ENCODE measurements around the gene SYNPO.

The SYNPO gene

GRCh38 chr5:150624334-150625163 is 15.9 kb upstream of the SYNPO start:
- no peak for DNase-seq (ENCODE audit: low read depth, low spot score)

DNA sequence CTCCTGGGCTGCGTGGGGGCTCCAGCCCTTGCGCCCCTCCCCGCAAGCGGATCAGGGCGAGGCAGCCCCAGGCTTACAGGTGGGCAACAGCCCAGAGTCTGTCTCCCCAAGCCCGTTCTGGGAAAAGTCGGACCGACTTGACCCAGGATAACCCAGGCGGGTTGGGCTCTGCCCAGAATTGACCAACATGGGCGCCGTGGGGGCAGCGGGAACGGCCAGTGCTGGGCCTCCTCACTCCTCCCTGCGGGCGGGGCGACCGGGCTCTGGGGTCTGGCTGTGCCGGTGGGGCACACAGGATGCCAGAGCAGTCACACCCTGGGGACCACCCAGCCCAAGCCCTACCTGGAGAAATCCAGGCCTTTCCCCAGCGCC is 15.3 kb upstream of the SYNPO start:
- no peak for DNase-seq (ENCODE audit: low read depth, low spot score)

DNA sequence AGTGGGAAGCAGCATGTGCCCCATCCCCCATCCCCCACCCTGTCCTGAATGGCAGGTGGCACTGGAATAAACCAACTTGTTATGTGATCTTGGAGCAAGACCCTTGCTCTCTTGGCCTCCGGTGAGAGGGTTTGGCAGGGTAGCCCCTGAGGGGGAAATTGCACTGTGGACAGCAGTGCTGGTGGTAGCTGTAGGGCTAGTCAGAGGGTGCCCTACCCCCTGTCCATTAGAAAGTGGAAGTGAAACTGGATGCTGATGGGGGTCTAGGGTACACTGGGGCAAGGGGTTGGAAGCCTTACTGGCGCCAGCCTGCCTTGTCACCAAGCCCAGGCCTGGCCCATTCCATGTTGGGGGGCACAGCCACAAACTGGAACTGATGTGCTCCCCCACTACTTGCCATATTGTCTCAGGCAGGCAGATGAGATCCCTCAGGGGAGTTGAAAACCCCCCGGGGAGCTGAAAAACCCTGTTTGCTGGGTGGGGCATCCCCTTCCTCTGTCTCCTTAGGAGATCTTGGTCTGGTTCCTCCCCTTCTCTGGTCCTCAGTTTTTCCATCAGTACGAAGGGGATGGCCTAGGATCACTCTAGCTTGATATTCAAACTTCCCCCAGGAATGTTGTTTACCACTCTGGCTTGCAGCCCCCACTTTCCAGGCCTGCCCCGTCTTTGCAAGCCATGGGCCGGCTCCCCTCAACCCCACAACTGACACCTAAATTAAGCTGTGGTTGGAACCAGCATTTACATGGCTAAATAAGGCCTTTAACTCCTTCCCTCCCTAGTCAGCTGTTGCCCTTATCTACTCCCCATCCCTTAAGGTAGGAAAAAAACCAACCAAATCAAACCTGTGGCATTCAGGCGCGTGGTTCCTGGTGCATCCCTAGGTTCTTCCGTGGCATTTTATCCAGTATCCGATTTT is 14.4 kb upstream of the SYNPO start:
- DNase-seq (ENCODE audit: low read depth, low spot score), result no peak

GRCh38 chr5:150626853-150627276 is 13.6 kb upstream of the SYNPO start:
- DNase-seq (ENCODE audit: low read depth, low spot score), result no peak

DNA sequence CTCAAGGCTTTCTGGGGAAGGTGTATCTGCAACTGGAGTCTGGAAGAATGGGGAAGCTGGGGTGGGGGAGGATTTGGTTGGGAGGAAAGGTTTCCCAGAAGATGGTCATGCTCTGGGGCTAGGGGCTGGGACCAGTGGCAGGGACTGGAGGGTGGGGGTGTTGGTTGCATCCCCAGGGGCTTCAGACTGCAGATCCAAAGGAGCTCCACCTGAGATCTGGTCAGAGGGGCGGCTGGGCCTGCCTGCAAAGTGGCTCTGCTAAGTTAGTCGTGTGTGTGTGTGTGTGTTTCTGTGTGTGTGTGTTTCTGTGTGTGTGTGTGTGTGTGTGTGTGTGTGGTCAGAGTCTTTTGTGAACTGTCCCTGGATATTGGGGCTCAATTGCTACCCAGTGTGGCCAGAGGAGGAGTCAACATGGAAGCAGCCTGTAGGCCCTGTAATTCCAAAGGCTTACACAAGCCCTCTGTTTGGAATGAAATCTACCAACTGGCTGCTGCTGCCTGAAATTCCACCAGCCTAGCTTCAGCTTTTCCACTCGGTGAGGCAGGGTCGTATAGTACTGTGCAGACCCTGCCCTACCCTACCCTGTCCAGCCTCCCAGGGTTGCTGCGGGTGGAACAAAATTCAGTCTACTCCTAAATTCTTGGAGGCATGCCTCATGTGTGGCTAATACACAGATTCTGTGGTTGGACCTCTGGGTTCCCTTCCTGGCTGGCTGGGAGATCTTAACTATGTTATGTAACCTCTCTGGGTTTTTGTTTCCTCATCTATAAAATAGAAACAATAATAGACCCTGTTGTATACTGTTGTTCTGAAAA is 12.5 kb upstream of the SYNPO start:
- no peak for DNase-seq (ENCODE audit: low read depth, low spot score)

GRCh38 chr5:150628936-150629485 is 11.4 kb upstream of the SYNPO start:
- DNase-seq (ENCODE audit: low read depth, low spot score), result no peak

- no peak for DNase-seq (ENCODE audit: low read depth, low spot score)
These were observed 10.4 kb upstream of the SYNPO start for GRCh38 chr5:150630016-150630415.

GRCh38 chr5:150630461-150631325 is 9.8 kb upstream of the SYNPO start:
- DNase-seq (ENCODE audit: low read depth, low spot score), result no peak

GRCh38 chr5:150631326-150631701 is 9.1 kb upstream of the SYNPO start:
- DNase-seq (ENCODE audit: low read depth, low spot score), result no peak

GRCh38 chr5:150632305-150633160 is 7.9 kb upstream of the SYNPO start:
- DNase-seq (ENCODE audit: low read depth, low spot score), result no peak

GRCh38 chr5:150633429-150633828 is 7.0 kb upstream of the SYNPO start:
- DNase-seq (ENCODE audit: low read depth, low spot score), result no peak

DNA sequence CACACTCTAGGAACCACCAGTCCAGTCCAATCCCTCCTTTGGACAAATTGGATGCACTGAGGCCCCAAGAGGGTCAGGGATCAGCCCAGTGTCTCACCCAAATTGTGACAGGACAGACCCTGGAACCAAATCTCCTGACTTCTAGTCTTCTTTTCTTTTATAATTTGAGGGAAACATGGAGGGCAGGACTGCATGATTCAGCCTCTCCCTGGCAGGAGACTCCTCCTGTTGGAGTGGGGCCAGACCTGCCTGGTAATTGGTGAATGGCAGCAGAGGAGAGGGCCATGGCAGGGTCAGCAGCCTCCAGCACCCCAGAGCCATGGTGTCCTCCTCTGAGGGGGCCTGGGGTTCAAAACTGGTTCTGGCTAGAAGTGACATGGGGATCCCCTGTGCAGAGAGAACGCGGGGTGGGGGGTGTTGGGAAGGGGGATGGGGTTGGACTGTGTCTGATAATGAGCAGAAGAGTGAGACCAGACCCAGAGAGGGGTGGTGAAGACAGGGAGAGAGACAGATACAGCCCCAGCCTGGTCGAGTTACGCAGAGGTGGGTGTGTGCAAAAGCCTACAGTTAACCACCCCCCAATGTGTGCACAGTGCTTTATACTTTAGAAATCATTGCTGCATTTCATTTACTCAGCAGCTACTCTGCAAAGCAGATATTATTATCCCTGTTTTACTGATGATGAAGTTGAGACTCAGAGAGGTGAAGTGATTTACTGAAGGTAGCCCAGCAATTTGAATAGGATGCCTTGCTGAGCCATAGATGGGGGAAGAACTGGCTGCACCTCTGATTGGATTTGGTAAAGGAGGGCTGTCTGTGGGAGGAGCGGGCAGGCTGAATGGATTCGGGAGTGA is 3.8 kb upstream of the SYNPO start:
- DNase-seq (ENCODE audit: low read depth, low spot score), result no peak

DNA sequence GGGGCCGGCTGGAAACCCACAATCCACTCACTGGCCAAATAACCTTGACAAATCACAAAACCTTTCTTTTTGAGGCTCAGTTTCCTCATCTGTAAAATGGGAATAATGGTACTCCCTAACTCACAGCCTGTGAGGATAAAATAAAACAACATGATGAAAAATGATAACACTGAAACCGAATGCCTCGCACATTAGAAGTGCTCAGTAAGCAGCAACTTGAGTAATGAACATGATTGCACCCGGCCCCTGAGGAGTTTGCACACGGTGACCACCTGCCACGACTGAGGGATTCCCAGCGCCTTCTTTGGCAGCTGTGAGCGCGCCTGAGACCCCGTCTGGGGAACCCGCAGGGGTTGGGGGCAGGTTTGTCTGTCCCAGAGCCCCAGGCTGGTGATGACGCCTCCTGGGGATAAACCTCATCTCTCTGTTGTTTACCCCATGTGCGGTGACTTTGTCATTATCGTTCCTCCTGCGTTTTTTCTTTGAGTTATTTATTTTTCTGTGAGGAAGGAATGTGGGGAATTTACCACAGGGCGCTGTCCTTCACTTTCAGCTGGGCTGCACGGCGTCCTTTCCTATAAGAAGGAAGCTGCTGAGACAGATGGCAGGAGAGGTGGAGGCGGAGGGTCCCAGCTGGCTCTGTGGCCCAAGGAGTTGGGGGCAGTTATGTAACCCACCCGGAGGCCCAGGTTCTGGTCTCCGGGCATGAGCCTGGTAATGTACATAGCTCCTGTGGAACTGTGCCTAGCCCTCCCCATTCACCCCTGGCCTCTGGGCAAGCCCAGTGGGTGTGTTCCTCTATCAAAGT is 3.0 kb upstream of the SYNPO start:
- no peak for DNase-seq (ENCODE audit: low read depth, low spot score)

- no peak for DNase-seq (ENCODE audit: low read depth, low spot score)
These were observed 2.4 kb upstream of the SYNPO start for GRCh38 chr5:150638053-150638444.

- DNase-seq (ENCODE audit: low read depth, low spot score), result no peak
These were observed 1.7 kb upstream of the SYNPO start for GRCh38 chr5:150638488-150639376.

GRCh38 chr5:150639377-150639692 is 1.1 kb upstream of the SYNPO start:
- DNase-seq (ENCODE audit: low read depth, low spot score), result no peak

- DNase-seq (ENCODE audit: low read depth, low spot score), result no peak
These were observed 709 bp upstream of the SYNPO start for GRCh38 chr5:150639751-150640150.
